Heart left ventricle (tissue), 16 donors: ENCODE measurements around the gene NDUFAF2. TPM values are rescaled to one million over a fixed set of nuclear protein-coding genes. Genes with fewer than 3 reads are reported as not detected.

Source experiments
- ATAC-seq, 4 donors: fragments of 200-7000 bp; cut with Tn5 transposase; one replicate each; pipeline ENCODE4 v1.9.1; 2020 to 2022; ENCODE audit warnings: moderate library complexity in 4 of 4, mild to moderate bottlenecking in 3 of 4, moderate number of reproducible peaks in 1 of 4
- DNase-seq, 5 donors: peaks; one replicate each; pipeline ENCODE4 v3.0.0-alpha.2; 2020
- H3K27ac ChIP-seq, 12 donors: fragments of 200-600 bp; sonication (generic) in 4 of 12; one replicate each; pipeline versions ENCODE4 v1.5.0 to v1.8.0; 2016 to 2022; ENCODE audit warnings: mild to moderate bottlenecking in 2 of 12
- H3K27me3 ChIP-seq, 9 donors: fragments of 200-600 bp; sonication (generic) in 2 of 9; one replicate each; pipeline versions ENCODE4 v1.5.1 to v1.8.0; 2016 to 2022; ENCODE audit warnings: mild to moderate bottlenecking in 3 of 9
- H3K36me3 ChIP-seq, 9 donors: fragments of 200-600 bp; sonication (generic) in 2 of 9; one replicate each; pipeline versions ENCODE4 v1.5.0 to v1.8.0; 2018 to 2022; ENCODE audit warnings: mild to moderate bottlenecking in 2 of 9
- H3K4me1 ChIP-seq, 12 donors: fragments of 200-600 bp; sonication (generic) in 4 of 12; one replicate each; pipeline versions ENCODE4 v1.5.0 to v1.8.0; 2016 to 2022; ENCODE audit warnings: mild to moderate bottlenecking in 3 of 12
- H3K4me3 ChIP-seq, 12 donors: fragments of 200-600 bp; sonication (generic) in 4 of 12; one replicate each; pipeline versions ENCODE4 v1.5.0 to v1.8.0; 2017 to 2022; ENCODE audit warnings: mild to moderate bottlenecking in 9 of 12, moderate library complexity in 4 of 12
- H3K9me3 ChIP-seq, 12 donors: fragments of 200-600 bp; sonication (generic) in 4 of 12; one replicate each; pipeline versions ENCODE4 v1.5.0 to v1.8.0; 2016 to 2022; ENCODE audit warnings: mild to moderate bottlenecking in 1 of 12
- CTCF ChIP-seq, 12 donors: fragments of 200-600 bp; sonication (generic) in 4 of 12; IDR thresholded peaks; one replicate each; pipeline versions ENCODE4 v1.5.0 to v1.8.0; 2018 to 2022; ENCODE audit warnings: antibody characterized with exemption in 12 of 12, mild to moderate bottlenecking in 5 of 12
- POLR2A ChIP-seq, 2 donors: fragments of 450-650 bp; IDR thresholded peaks; one replicate each; pipeline ENCODE4 v1.6.1; 2017; ENCODE audit warnings: antibody characterized with exemption in 2 of 2, mild to moderate bottlenecking in 2 of 2, moderate library complexity in 2 of 2
- WGBS, 4 donors: extraction: QIAGEN DNeasy Blood & Tissue Kit in 2 of 4; methylation state at CpG; one replicate each; pipeline versions ENCODE4 v1.1.5 to v1.1.7; 2013 to 2018; 5-methylcytosine and 5-hydroxymethylcytosine counted together
- intact Hi-C, 10 donors: fragments of 100-400 bp; cut with DNase I; formaldehyde crosslinking; loops; one replicate each; pipeline versions ENCODE4 v1.11.1 to v1.14.2; 2022
- polyA plus RNA-seq, 2 donors: library from polyadenylated mRNA; stranded (reverse); fragments of 200-250 nt; gene quantifications; one replicate each; pipeline ENCODE4 v1.2.3, GENCODE V29; 2013
- total RNA-seq, 9 donors: library from RNA; depleted of rRNA in 2 of 9; stranded (reverse); fragments of >200 nt in 2 of 9; fragmentation: NEBNext Ultra II Directional in 3 of 9; extraction: Animal tissue kit (Norgen Biotek cat#: 25700) in 3 of 9; gene quantifications; one replicate each; pipeline versions ENCODE4 v1.1.0 to v1.2.4, GENCODE V29; 2016 to 2023
- donor health status: ischemic (EF 13 %, LVEDD 7.1; RV severe dilation, severe dysfunction).
- donor health status: healthy with polysubstance abuse.
- donor health status: DM: no; HTN: yes; CAD: no.
- donor health status: DM: no; HTN: no; CAD: no.
- donor health status: ischemic (EF 25% LVEDD 6.9; RV normal size, moderate dysfunction).
- donor health status: ischemic (EF 25% LVEDD 5.7; RV mildly dilated, moderate dysfunction).
- donor health status: healthy.
- donor health status: DM: yes; HTN: yes; CAD: no.
- donor health status: ischemic (EF 35%, LVEDD 5.7; RV mildly dilated, moderate dysfunction).
- donor health status: nonischemic (EF 11% LVEDD 7.7; RV severe dilation, severe dysfunction).
- donor health status: DM: yes; HTN: yes; CAD: no.
- donor health status: PGD.
- donor health status: ischemic (EF 29% LVEDD 5.4; RV normal size, mild dysfunction).
- donor health status: nonischemic (EF 23%, LVEDD 6.1; RV moderate dilation, normal function).

The NDUFAF2 gene
- total and polyA plus RNA-seq, 11 donors: 22.9 to 87.7 (median 38.4) TPM

- Histone ChIP-seq H3K4me3 (no peak overlapping the region), H3K27me3 (no peaks in the 10 kb centered on the region), H3K27ac (no peak overlapping the region), H3K36me3 (peaks cover 0 to 9% (median 0%) of the 10 kb centered on the region in 9 donors), H3K9me3 (no peaks in the 10 kb centered on the region), H3K4me1 (no peaks in the 10 kb centered on the region)
- ATAC-seq: no peak
- no peak for DNase-seq
- TF ChIP-seq CTCF (IDR thresholded peaks at IDR 0.05) (no peak), POLR2A (IDR thresholded peaks at IDR 0.05) (no peak)
- WGBS, 4 donors: 65 to 77% (median 70%) methylated on average over 1 of the region's 1 CpG
- intact Hi-C loops: no loop called here
Measured at GRCh38 chr5:61076626-61077025, 131.6 kb downstream of the NDUFAF2 start.

GRCh38 chr5:61081741-61082140, 136.7 kb downstream of the NDUFAF2 start:
- no peak for TF ChIP-seq POLR2A (IDR thresholded peaks at IDR 0.05)
- TF ChIP-seq CTCF (IDR thresholded peaks at IDR 0.05): no peak
- no peak for DNase-seq
- Histone ChIP-seq H3K4me1 (no peaks in the 10 kb centered on the region), H3K36me3 (peaks cover 0 to 5% (median 0%) of the 10 kb centered on the region in 9 donors), H3K27ac (no peak overlapping the region), H3K27me3 (no peaks in the 10 kb centered on the region), H3K9me3 (peaks cover 0 to 6% (median 0%) of the 10 kb centered on the region in 12 donors), H3K4me3 (no peak overlapping the region)
- no peak for ATAC-seq
- intact Hi-C loops: no loop called here
- 67 to 82% (median 75%) methylated on average over 2 of the region's 2 CpGs for WGBS, 4 donors

- no peak overlapping the region for H3K27ac ChIP-seq
- H3K4me3 ChIP-seq: no peak overlapping the region
- ATAC-seq: no peak
- H3K9me3 ChIP-seq: peaks cover 0 to 6% (median 0%) of the 10 kb centered on the region in 12 donors
- no peak for DNase-seq
- no peaks in the 10 kb centered on the region for H3K27me3 ChIP-seq
- H3K4me1 ChIP-seq: no peaks in the 10 kb centered on the region
- H3K36me3 ChIP-seq: peaks cover 0 to 5% (median 0%) of the 10 kb centered on the region in 9 donors
- WGBS, 4 donors: 96 to 98% (median 97%) methylated on average over 3 of the region's 3 CpGs
- intact Hi-C loops: no loop called here
- TF ChIP-seq CTCF (IDR thresholded peaks at IDR 0.05): no peak
- TF ChIP-seq POLR2A (IDR thresholded peaks at IDR 0.05): no peak
Measured at GRCh38 chr5:61082516-61083280, 137.7 kb downstream of the NDUFAF2 start.

GRCh38 chr5:61084658-61085057, 139.7 kb downstream of the NDUFAF2 start:
- 93 to 100% (median 96%) methylated on average over 1 of the region's 1 CpG for WGBS, 4 donors
- no peaks in the 10 kb centered on the region for H3K4me1 ChIP-seq
- no peaks in the 10 kb centered on the region for H3K36me3 ChIP-seq
- intact Hi-C loops: no loop called here
- no peak for TF ChIP-seq CTCF (IDR thresholded peaks at IDR 0.05)
- no peak for TF ChIP-seq POLR2A (IDR thresholded peaks at IDR 0.05)
- DNase-seq (no peak), ATAC-seq (no peak)
- H3K4me3 ChIP-seq: no peak overlapping the region
- peaks cover 0 to 6% (median 0%) of the 10 kb centered on the region in 12 donors for H3K9me3 ChIP-seq
- no peak overlapping the region for H3K27ac ChIP-seq
- no peaks in the 10 kb centered on the region for H3K27me3 ChIP-seq
